UCSD-AML1 (cell line): ENCODE measurements around the gene IL17B.
"Not testable (repeated sequence)": the region's sequence is repeated elsewhere in the genome, so short reads cannot be mapped to it uniquely, and the experiment has no call there.

ENCODE experiments used
- DNase-seq: peaks from one replicate; lab custom pipeline; 2025; ENCODE audit not compliant: unreplicated experiment; lab: John Stamatoyannopoulos, UW

IL17B gene

DNA sequence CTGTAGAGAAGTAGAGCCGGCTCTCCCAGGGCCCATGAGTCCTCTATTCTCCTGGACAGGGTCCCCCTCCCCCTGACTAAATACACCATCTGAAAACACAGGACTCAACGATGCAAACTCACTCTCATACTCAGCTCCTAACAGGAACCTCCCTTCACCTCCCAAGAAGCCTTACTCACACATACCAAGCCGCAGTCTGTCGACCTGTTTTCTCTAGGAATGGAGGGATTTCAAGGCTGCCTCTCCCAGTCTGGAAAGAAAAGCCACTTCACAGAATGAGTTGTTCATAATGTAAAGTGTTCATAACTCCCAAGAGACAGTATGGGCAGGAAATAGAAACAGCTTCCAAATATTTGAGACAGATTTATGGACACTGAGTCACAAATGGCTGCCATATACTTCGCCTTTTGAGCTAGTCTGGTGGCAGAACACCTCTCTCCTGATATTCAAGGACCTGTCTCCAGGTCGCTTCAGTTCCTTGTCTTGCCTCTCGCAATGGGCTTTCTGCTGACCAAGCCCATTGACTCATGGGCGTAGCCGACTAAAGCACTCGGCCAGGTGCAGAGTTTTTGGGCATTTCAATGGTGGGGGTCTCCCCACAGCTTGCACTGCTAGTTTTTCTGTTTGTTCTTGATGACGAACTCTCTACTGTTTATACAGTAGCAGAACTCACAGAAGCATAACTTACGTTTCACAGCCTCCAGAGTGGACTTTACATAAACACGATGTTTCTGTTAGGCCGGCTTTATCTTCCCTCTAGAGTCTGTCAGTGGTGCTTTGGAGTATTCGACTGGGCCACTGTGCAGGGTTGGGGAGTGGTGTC, 25.0 kb upstream of the IL17B start:
- no peak for DNase-seq

DNA sequence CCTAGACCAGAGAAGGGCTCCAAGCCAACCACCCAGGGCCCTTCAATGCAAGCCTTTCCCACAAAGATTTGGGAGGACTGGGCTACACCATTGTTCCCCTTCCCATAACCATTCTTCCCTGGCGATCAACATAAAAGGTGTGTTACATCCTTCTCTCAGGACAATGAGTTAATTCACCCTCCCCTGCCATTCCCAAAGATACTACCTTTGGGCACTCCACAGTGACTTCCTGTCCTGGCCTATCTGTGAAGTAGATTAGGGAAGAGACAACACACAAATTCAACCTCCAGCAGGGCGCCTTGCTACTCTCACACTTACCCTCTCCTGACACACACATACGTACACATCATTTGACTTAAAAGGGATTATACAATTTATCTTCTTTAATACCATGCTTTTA, 23.2 kb upstream of the IL17B start:
- DNase-seq, result no peak

DNA sequence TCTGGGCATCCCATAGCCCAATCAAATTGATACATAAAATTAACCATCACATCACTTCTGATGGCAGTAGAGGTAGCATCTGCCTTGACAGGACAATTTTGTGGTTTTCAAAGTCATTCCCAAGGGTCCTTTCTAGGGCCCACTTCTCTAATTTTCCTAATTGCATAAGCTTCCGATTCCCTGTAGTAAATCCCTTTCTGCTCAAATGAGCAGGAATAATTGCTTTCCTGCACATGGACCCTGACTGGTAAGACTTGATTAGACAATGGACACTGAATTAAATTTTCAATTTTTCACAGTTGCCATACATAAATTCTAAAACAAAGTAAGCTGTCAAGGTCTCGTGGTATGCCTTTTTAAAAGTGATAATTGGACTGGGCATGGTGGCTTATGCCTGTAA, 22.0 kb upstream of the IL17B start:
- no peak for DNase-seq

GRCh38 chr5:149400304-149400703, 21.2 kb upstream of the IL17B start:
- no peak for DNase-seq

- no peak for DNase-seq
Measured at GRCh38 chr5:149399775-149400174, 20.7 kb upstream of the IL17B start.

DNA sequence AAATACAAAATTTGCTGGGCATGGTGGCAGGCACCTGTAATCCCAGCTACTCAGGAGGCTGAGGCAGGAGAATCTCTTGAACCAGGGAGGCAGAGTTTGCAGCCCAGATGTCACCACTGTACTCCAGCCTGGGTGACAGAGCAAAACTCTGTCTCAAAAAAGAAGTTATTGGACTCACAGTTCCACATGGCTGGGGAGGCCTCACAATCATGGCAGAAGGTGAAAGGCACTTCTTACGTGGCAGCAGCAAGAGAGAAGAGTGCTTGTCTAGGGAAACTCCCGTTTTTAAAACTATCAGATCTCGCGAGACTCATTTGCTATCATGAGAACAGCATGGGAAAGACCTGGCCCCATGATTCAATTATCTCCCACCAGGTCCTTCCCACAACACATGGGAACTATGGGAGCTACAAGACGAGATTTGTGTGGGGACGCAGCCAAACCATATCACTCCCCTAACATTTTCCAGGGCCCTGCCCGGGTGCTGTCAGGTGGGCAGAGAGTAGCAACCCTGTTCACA, 19.7 kb upstream of the IL17B start:
- DNase-seq, result not testable (repeated sequence)

GRCh38 chr5:149397530-149397929, 18.4 kb upstream of the IL17B start:
- no peak for DNase-seq

- not testable (repeated sequence) for DNase-seq
Measured at GRCh38 chr5:149394996-149395395, 15.9 kb upstream of the IL17B start.

DNA sequence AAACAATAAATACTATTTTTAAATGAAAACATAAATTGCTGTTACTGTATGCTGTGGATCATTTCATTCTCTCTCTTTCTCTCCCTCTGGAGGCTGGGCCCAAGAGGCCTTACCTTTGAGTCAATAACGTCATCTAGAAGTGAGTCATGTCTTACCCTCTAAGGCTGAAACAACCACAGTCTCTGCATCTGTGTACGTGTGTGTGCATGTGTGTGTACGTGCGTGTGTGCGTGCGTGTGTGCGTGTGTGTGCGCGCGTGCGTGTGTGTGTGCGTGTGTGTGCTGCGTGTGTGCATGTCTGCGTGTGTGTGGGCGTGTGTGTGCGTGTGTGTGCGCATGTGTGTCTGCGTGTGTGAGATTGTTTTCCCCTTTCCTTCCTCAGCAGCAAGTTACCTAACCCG, 13.6 kb upstream of the IL17B start:
- no peak for DNase-seq

- DNase-seq, result no peak
Measured at GRCh38 chr5:149391524-149391923, 12.4 kb upstream of the IL17B start.

DNA sequence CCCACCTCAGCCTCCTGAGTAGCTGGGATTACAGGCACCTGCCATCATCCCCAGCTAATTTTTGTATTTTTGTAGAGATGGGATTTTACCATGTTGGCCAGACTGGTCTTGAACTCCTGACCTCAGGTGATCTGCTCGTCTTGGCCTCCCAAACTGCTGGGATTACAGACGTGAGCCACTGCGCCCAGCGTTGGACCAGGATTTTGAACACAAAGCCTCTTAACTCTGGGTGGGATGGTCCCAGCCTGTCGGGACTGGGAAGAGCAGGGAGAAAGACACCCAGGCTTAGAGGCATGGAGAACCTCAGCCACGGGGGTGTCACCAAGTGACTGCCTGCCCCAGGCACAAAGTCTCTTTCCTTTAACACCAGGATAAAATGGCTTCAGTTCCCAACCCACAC, 12.0 kb upstream of the IL17B start:
- DNase-seq, result not testable (repeated sequence)

DNA sequence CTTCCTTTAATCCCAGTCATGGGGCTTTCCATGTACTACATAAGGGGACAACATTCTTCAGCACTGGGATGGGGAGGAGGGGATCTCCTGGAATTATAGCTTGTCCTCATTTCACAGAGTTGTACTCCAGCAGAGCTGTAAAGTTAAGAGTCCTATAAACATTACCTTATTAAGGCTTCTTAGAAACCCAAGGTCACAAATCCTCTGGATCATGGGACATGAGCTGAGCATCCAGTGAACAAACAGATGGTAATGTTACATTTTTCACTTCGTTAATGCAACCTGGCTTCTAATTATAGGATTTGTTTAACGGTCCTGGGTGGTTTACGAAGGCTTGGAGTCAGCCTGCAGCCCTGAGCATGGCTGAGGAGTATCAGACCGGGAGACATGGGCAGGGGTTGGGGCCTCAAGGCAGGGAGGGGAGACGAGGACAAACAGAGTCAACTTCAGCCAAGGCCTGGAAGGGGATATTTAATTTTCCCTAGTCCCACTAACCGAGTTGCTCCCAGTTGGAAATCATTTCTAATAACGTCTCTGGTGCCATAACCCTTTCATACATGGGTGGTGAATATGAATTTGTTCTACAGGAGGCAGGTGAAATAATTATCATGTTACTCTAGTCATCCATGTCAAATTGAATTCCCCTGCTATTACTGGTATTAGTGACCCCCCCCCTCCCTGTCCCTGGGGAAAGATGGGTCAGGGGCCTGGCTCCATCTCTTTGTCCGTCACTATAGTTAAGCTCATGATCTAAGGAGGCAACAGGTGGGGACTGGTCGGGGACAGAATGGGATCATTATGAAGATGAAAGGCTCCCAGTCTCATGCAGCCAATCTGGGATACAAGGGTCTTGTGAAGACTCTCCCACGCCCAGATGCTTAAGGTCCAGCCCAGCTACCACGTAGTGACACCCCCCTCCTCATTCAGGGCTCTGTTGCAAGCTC, 10.7 kb upstream of the IL17B start:
- no peak for DNase-seq

- no peak for DNase-seq
Measured at GRCh38 chr5:149388498-149389190, 9.6 kb upstream of the IL17B start.

DNA sequence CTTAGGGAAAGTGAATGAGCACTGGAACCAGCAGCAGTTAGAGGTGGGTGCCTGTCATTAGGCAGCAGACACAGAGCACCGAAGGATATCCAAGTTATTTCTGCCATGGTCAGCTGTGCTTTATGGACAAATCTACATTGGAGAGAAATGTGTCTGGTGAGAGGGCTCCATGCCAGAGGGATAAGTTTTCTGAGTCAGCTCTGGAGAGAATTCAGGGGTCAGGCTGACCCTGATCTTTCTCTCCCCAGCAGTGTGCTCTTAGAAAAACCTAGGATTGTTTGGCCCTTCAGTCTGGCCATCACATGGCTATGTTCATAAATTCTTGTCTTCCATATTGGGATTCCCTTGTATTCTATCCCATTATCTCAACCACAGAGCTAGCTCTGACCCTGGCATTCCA, 8.9 kb upstream of the IL17B start:
- no peak for DNase-seq

- DNase-seq, result no peak
Measured at GRCh38 chr5:149387081-149387631, 8.1 kb upstream of the IL17B start.

- DNase-seq, result no peak
Measured at GRCh38 chr5:149386166-149386565, 7.1 kb upstream of the IL17B start.

DNA sequence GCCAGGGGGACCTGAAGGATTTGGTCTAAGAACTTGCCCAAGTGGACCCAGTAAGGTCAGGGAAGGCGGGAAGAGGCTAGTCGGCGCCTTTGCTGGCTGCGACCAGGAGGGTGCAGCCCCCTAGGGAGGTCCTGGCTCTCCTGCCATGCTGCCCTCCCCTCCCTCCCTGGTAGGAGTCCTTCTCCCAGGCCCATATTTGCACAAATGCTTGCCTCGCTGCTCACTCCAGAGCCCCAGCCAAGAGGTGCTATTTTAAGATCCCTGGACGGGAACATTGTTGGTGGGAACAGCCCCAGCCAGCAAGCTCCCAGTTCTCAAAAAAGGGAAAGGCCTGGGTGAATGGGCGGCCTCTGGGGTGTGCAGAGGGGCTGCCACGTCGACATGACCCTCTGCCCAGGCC, 4.3 kb upstream of the IL17B start:
- no peak for DNase-seq

- DNase-seq, result no peak
Measured at GRCh38 chr5:149382517-149383220, 3.6 kb upstream of the IL17B start.

DNA sequence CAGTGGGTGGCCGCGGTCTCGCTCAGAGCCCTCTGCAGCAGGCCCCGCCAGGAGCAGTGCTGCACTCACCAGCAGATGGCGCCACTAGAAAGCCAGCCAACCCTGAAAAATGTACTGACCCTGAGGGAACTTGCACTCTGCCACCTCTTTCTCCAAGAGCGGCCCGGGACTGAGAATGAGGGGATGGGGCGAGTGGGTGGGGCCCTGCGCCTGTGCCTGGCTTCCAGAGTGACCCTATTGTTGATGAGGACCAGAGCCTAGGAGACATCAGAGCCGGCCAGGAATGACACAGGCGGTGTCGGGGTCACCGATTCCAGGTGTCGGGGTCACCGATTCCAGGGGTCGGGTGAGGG, 2.9 kb upstream of the IL17B start:
- DNase-seq, result peak; percentile 81

DNA sequence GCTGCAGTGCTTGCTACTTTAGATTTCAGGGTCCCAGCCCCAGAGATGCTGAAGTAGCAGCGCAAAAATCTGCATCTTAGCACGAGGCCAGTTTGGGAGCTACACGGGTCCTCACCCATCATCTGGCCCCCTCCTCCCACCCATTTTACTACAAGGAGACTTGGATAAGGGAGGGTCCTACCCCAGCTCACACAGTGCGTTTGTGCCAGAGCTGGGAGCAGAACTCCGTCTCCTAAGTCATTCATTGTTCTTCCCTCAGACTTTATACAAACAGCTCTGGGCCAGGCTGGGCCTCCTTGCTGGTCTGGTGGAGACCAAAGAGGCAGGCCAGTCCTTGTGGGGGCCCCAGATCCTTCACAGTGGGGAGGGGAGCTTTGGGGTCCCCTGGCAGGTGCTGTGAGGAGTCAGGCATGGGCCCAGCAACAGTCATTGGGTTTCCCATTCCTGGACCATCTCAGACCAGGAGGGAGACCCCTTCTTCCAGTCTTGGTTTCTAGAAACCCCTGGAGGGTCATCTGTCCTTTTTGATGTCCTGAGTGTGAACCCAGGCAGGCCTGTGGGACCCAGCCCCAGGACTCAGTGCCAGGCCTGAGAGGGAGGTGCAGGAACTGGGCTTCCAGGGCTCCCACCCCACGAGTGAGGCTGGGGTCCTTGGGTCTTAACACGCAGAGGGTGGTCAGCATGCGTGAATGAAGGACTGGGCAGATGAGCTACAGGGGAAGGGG, 2.3 kb upstream of the IL17B start:
- DNase-seq, result no peak
